Activated CD4-positive, alpha-beta T cell treated with anti-CD3 and anti-CD28 coated beads, Interleukin-2, amount 50 U/mL, for 24 hours (primary cell): ENCODE results near the gene STXBP6.

ENCODE experiments used
- DNase-seq, 2 donors: peaks; one replicate each; pipeline ENCODE4 v3.0.0-alpha.2; 2020; ENCODE audit warnings: low read depth in 1 of 2, low spot score in 1 of 2

Gene STXBP6

DNA sequence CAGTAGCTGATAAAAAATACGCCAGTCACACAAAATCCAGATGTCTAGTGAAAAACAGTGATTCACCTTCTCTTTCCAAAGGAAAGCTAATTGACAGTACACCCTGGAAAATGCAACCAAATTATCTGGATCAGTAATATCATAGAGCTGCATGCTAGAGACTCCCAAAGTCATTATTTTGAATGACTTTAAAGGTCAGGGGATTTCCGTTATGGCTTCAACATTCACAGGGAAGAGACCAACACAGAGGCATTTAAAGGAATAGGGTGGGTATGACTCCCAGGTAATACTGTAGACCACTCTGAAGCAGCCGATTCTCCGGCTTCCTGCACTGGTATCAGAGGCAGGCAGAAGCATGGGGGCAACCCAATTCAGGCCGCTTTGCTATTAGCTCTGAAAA, 190.4 kb downstream of the STXBP6 start:
- DNase-seq: no peak

- no peak for DNase-seq
Measured at GRCh38 chr14:24858684-24859083, 191.3 kb downstream of the STXBP6 start.

DNA sequence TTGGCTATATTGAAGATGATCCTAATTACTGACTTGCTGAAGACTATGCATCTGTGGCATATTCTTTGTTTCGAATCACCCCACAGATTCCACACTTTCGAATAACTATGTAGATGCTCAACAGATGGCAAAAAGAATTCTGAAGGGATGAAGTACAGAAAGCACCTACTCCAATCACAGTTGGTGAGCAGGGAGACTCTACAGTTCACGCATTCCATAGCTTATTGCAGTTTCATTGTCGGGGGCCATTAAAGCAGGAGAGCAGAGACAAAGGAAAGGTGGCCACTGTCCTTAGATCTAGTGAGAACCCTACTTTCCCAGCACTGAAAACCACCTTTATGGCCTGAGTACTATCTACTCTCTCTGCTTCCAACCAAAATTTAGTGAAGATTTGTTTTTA, 191.9 kb downstream of the STXBP6 start:
- no peak for DNase-seq

- DNase-seq: no peak
Measured at GRCh38 chr14:24857277-24857676, 192.7 kb downstream of the STXBP6 start.

DNA sequence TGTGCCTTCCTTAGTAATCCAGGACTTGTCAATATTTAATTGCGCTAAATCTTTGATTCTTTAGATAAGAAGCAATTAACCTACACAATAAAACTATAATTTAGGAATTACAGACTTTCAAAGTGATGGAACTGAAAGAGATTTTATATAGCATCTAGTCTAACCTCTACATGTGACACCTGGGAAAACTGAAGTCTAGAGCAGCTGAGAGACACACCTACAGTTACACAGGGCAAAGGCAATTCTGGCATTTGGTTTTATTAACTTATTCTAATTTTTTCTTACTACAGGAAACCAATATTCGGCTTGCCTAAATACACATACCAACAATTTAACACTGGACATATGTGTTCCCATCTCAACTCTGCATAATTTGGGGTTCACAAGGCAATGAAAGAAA, 196.5 kb downstream of the STXBP6 start:
- DNase-seq: no peak

- DNase-seq: no peak
Measured at GRCh38 chr14:24852312-24853060, 197.5 kb downstream of the STXBP6 start.

- no peak for DNase-seq
Measured at GRCh38 chr14:24851837-24852236, 198.1 kb downstream of the STXBP6 start.

- no peak for DNase-seq
Measured at GRCh38 chr14:24851406-24851805, 198.5 kb downstream of the STXBP6 start.

DNA sequence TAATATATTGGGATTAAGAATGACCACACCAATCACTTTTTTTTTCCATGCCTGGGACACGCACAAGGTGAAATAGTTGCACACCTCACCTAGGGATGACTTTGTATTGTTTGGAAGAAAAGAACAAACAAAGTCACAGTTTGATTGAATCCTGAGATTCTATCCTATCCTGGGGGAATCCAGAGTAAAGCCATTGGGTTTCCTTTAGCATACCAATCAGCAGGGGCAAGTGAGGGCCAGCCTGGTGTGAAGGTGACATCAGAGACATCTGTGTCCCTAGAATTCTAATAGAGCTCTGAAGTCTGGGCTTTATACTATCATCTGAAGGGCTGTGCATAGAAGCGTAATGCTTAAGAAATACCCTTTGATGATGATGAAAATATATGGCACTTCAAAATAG, 199.9 kb downstream of the STXBP6 start:
- DNase-seq: no peak

- no peak for DNase-seq
Measured at GRCh38 chr14:24849471-24849870, 200.5 kb downstream of the STXBP6 start.

- no peak for DNase-seq
Measured at GRCh38 chr14:24848102-24848790, 201.7 kb downstream of the STXBP6 start.

DNA sequence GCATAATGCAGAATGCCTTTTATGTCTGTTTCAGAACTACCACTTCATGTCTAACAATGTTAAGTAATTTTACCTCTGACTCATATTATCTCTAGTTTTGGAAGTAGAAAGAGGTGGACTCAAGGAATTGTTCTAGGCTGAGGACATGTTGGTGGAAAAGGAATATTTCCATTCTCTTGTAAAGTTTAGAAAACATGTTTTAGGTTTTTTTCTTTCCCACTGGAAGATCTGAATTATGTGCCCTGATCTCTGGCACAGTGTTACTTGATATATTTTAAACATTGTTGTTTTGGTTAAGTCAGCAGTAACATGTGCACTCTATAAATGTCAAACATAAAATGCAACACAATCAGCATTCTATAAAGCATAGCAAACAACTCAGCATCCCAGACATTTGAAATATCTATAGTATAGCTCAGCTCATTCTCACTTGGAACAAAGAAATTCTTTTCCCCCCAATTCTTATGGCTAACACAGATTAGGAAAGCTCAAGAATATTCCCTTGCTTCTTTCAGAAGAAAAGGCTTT, 202.3 kb downstream of the STXBP6 start:
- DNase-seq: no peak

DNA sequence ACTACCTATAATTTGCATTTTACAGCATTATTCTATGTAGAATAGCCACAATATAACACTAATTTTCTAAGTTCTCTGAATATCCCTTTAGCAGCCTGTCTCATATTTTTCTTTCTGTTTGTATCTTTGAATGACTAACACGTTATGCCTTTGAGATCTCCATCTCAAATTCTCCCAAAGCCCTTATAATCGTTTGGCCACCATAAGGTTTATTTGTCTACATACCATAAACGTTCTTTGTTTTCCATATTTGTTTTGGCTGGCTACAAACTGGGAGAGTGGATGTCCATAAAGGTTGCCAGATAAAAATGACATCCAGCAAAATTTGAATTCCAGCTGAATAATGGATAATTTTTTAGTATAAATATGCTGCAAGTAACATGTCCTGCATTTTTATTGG, 203.7 kb downstream of the STXBP6 start:
- DNase-seq: no peak

GRCh38 chr14:24845851-24846250, 204.1 kb downstream of the STXBP6 start:
- DNase-seq: no peak

GRCh38 chr14:24844011-24844410, 205.9 kb downstream of the STXBP6 start:
- DNase-seq: no peak

- DNase-seq: no peak
Measured at GRCh38 chr14:24843494-24843893, 206.5 kb downstream of the STXBP6 start.

DNA sequence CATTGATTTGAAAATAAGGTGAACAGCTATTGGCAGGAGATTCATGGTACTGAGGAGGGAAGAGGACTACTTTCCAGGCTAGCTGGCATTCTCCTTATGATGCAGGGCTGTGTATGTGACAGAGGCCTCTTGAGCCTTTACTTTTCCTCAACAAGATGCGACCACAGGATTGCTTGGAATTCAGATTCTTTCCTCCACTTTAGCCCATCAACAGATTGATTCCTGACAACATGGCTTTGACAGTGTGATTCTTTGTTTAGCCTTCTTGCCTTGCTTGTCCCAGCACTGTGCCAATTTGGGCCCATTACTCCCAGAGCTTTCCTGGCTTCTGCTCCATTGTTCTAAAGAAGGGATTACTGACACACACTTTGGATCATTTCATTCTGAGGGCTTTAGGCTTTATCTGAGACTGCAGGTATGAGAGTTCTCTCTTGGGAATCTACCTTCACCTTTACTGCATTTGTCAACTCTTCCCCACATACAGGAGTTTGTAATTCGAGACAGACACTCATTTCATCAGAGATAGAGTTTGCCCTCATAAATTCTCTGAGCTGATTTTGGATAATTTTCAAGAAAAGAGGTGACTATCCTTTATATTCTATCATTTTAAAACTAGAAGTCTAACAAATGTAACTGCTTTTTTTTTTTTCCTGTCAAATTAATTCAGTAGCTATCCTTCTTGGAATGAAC, 209.6 kb downstream of the STXBP6 start:
- no peak for DNase-seq

DNA sequence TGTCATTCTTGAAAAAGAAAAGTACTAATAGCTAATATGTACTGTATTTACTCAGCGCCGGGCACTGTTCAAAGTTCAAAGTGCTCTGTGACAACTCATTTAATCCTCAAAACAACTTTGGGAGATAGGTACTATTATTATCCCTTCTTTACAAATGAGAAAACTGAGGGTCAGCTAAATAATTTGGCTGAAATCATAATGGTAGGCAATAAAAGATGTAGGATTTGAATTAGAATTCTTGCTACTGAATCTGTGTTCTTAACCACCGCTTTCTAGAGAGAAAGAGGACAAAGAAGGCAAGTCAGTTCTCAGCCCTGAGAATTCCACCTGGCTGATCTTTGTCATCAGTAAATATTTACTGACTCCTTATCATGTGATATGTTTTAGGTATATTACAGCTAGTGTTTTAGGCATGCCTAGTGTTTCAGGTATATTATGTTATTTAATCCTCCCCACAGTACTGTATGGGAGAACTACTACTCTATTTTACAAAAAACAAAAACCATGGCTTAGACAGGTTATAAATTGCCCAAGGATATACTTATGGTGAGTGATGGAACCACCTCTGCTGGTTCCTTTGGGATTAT, 210.2 kb downstream of the STXBP6 start:
- no peak for DNase-seq

DNA sequence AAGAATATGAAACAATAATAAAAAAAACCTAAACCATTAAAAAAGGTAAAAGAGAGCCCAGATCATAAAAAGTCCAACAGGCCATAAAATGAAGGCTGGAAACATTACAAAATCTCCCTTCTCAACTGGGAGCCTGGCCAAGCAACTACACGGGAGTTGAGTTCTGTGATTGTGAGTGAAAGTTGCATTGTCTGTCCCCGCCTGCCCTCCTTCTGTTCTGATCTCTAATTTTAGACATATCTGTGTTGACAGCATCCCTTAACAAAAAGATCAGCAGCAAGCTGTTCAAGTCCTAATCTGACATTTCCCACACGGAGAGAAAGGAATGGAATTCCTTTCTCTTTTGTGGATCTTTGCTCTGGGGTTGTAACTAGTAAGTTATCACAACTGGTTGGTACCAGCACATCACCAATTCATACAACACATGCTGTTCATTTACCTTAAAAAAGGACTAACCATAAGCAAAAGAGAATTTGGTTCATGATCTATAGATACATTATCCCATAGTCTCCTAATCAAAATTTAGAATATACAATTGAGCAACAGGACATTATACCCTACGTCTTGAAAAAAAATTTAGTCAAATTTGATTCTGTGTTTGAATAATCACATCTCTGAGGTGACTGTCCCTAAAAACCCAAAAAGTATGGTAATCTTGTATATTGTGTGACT, 210.9 kb downstream of the STXBP6 start:
- DNase-seq: no peak

DNA sequence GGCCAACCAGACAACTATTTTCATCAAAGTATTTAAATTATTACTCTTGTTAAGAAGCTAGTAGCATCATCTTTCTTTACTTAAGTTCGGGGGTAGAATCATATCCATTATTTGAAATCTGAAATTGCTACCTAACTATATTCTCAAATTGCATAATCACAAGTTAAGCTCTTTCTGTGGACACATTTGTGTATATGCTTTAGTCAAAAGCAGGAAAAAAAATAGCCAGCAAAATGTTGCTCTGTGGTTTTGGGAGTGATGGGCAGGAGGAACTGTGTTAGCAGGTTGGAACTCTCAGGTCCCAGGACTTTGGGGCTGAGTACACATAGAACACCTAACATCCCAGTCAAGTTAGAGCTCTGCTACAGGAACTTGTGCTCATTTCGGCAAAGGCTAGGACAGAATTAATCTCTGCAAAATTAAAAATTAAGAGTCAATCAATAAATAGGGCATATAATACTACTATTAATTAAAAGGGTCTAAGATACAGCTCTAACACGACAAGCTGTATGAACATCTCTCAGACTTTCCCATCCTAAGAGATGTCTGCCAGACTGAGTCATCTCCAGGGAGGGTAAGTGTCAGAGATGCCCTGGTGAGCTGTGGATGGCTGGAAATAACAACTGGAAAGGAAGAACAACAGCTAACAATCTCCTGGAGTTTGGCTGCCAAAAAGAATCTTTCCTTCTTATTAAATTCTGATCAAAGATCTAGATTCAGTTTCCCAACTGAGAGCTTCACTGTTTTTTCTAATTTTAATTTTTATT, 212.5 kb downstream of the STXBP6 start:
- no peak for DNase-seq
